HG02938 (cell line): ENCODE results near the gene MAGIX.
"Not testable (repeated sequence)": the region's sequence is repeated elsewhere in the genome, so short reads cannot be mapped to it uniquely, and the experiment has no call there.

ENCODE experiments used
- ATAC-seq: cut with Tn5 transposase; IDR thresholded peaks from one replicate; pipeline ENCODE4 v1.9.1; 2021; ENCODE audit warnings: mild to moderate bottlenecking, moderate library complexity; ENCODE audit not compliant: unreplicated experiment

MAGIX gene

DNA sequence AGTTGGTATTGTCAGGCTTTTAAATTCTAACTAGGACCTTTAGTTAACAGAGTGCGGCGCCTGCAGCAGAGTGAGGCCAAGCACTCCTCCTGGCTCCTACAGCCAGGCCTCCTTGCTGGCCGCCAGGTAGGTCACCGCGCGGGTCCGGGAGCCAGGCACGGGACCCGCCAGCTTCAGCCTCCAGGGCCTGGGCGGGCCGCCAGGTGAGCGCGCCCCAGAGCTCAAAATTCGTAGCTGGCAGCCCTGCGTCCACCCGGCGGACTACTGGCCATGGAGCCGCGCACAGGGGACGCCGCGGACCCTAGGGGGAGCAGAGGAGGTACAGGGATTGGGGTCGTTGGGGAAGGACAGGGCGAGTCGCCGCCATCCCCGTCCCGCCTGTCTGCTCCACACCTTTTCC lies at the start of gene MAGIX:
TSS of gene MAGIX (plus strand) at position 139 of the 400 bp plus-strand sequence. CDS start at position 271, 132 bp downstream.
- no peak for ATAC-seq

GRCh38 chrX:49116076-49116475 lies 46.5 kb upstream of the MAGIX start:
- no peak for ATAC-seq

DNA sequence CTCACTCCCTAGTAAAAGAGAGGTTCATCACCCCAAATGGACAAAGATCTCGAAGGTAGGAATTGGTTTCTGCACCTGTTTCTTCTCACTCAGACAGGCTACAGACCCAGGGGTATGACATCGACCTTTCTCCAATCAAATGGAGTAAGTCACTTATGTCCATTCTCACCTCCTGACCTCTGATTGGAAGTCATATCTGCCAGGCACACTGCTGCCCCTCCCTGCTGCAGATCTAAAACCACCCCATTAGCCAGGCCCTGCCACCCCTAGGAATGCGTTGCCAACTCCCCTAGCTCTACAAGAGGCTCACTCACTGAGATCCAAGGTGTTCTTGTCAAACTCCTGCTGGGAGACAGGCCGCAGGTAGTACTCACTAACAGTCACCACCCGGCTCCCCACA lies 45.8 kb upstream of the MAGIX start:
- ATAC-seq: no peak

DNA sequence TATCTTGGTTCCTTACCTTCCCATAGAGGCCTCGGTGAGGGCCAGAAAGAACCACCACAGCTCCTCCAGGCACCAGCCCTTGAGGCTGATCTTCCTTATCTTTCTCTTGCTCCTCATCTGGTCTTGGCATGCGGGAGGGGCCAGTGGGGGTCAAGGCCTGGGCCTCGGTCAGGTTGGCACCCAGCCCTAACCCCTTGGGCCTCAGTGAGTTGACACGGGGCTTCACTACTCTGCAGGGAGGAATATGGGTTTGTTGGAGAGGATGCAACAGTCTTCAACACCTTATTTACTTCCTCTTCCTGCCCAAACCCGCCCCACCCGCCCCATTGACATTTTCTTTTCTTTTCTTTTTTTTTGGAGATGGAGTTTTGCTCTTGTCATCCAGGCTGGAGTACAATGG lies 45.0 kb upstream of the MAGIX start:
- ATAC-seq: no peak

- ATAC-seq: no peak
These were observed 42.5 kb upstream of the MAGIX start for GRCh38 chrX:49120091-49120490.

GRCh38 chrX:49122499-49122898 lies 40.1 kb upstream of the MAGIX start:
- ATAC-seq: no peak

DNA sequence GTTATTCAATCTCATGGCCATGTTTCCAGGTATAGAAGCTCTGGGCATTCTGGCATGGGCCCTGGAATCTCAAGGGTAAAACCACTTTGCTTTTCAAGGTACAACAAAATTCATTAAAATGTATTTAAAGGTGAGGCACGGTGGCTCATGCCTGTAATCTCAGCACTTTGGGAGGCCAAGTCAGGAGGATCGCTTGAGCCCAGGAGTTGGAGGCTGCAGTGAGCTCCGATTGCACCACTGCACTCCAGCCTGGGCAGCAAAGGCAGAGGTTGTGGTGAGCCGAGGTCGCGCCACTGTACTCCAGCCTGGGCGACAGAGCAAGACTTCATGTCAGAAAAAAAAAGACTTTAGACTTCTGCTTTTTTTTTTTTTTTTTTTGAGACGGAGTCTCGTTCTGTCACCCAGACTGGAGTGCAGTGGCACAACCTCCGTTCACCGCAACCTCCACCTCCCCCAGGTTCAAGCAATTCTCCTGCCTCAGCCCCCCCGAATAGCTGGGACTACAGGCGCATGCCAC lies 34.8 kb upstream of the MAGIX start:
- ATAC-seq: not testable (repeated sequence)

GRCh38 chrX:49129427-49129826 lies 33.1 kb upstream of the MAGIX start:
- ATAC-seq: no peak

GRCh38 chrX:49132275-49132674 lies 30.3 kb upstream of the MAGIX start:
- ATAC-seq: not testable (repeated sequence)

DNA sequence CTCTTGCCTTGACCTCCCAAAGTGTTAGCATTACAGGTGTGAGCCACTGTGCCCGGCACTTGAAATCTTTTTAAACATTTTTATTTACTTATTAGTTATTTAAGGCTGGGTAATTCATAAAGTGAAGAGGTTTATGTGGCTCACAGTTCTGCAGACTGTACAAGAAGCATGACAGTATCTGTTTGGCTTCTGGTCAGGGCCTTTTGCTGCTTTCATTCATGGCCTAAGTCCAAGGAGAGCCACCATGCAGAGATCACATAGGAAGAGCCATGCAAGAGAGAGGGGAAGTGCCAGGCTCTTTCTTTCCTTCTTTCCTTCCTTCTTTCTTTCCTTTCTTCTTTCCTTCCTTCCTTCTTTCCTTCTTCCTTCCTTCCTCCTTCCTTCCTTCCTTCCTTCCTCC lies 28.8 kb upstream of the MAGIX start:
- ATAC-seq: no peak

DNA sequence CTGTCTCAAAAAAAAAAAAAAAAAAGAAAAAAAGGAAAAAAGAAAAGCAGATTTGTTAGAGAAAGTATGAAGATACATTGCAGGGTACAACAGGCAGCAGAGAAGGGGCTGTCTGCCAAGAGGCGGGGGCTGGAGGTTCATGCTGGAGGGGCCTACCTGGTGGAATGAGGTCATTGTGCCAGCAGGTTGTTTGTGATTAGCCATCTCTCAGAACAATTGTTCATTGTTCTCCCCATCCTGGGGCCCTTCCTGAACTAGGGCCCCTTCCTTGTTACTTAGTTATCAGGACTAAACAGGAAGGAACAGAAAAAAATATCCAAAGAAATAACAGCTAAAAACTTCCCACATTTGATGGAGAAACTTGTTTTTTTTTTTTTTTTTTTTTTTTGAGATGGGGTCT lies 25.1 kb upstream of the MAGIX start:
- no peak for ATAC-seq

- no peak for ATAC-seq
These were observed 22.8 kb upstream of the MAGIX start for GRCh38 chrX:49139713-49140112.

DNA sequence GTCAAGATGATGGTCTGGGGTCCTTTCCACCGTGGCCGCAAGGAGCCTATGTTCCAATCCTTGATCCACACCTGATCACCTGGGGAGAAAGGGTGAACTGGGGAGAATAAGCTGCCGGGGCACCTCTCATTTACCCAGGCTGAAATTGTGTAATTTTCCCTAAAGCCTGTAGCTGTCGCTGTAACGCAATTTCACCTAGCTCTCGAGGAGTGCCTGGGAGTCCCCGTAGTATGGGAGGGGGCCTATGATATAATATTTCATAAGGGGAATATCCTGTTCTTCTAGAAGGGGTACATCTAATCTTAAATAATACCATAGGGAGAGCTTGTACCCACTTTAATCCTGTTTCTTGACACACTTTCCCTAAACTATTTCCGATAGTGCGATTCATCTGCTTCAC lies 20.3 kb upstream of the MAGIX start:
- ATAC-seq: not testable (repeated sequence)

GRCh38 chrX:49143154-49143553 lies 19.4 kb upstream of the MAGIX start:
- not testable (repeated sequence) for ATAC-seq

DNA sequence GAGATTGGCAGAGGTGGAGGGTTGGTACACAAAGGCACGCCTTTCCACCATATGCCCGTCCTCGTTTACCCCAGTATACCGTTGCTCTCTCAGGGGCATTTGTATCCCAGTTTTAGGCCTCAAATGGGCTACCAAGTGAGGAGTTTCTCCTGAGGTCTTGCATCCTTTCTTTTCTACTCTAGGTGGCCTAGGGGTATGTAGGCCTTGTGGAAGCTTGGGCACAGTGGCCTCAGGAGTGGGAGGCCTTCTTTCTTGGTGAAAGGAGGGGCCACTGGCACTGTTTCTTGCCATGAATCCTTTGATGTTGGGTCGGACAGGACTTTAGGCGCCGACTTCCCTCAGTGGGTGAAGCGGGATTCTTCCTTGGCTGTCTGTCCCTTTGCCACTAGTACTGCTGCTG lies 15.3 kb upstream of the MAGIX start:
- no peak for ATAC-seq

DNA sequence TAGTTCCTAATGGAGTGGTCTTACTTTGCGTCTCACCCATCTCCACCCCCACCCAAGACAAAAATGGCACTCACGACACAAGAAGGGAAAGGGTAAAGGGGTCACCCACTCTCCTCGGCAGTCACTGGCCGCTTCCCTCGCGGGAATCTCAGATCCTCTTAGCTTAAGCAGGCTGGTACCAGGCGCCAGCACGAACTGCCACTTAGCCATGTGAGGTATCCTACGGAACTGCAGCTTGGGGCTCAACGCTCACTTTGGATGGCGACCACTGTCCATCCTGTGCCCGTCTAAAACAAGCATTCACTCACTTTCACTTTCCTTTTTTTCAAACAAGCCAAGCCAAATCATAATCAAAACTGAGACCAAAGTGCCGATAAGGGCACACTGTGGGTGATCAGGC lies 14.6 kb upstream of the MAGIX start:
- no peak for ATAC-seq

DNA sequence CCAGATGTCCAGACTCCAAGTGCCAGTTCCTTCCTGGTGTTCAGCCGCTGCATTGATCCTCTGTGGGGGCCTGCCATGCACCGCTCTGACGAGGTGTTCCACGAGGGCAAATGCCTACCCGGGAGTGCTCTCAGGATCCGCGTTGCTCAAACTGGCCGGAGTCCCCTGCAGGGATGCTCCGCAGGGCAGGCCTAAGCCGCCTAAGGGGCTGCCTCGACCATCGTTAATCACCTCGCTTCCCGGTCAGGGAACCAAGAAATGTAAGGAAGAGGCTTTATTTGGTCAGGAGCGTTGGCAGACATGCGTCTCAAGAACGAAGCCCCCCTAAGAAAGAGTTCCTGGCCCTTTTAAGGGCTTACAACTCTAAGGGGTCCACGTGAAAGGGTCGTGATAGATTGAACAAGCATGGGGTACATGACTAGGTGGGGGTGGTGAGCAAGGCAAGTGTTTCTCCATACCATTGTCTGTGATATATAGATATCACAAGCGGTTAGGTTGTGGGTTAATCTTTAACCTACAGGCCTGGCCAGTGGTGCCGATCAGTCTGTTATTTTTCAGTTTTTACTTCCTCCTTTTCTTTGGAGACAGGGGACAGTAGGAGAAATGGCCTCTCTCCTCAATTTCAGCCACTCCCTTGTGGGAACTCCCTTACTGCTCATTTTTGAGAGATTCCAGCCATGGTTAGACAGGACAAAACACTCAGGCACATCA lies 14.0 kb upstream of the MAGIX start:
- not testable (repeated sequence) for ATAC-seq

DNA sequence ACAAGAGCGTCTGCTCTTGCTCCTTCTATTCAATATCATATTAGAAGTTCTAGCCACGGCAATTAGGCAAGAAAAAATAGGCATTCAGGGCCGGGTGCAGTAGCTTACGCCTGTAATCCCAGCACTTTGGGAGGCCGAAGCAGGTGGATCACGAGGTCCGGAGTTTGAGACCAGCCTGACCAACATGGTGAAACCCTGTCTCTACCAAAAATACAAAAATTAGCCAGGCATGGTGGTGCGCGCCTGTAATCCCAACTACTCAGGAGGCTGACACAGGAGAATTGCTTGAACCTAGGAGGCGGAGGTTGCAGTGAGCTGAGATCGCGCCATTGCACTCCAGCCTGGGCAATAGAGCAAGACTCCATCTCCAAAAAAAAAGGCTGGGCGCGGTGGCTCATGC lies 13.3 kb upstream of the MAGIX start:
- not testable (repeated sequence) for ATAC-seq

DNA sequence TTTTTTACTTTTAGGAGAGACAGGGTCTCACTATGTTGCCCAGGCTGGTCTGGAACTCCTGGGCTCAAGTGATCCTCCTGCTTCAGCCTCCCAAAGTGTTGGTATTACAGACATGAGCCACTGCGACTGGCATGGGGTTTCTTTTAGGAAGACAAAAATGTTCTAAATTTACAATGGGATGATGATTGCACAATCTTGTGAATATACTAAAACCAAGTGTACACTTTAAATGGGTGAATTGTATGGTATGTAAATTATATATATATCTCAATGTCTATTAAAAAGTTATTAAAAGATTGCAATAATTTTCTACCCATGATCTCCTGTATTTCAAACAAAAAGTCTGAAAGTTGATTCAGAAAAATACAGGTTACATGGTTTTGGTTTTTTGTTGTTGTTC lies 9.1 kb upstream of the MAGIX start:
- no peak for ATAC-seq

GRCh38 chrX:49155243-49155899 lies 7.2 kb upstream of the MAGIX start:
- ATAC-seq: peak; percentile 12

GRCh38 chrX:49155900-49156837 lies 6.4 kb upstream of the MAGIX start:
- ATAC-seq: peak; percentile 75
